Stimulated activated naive B cell treated with anti-CD40 and anti-IgM and Interleukin-4, amounts not matched to agents 10 μg/mL and 1 μg/mL and 100 μg/mL, for 72 hours (primary cell): ENCODE results near the gene KRTAP2-3.
"Not testable (repeated sequence)": the region's sequence is repeated elsewhere in the genome, so short reads cannot be mapped to it uniquely, and the experiment has no call there.

Source experiments
- ATAC-seq, 2 donors: fragments of 150-1000 bp; cut with Tn5 transposase; replicated peaks; 2 replicates each; pipeline ENCODE4 v1.10.0; 2021; ENCODE audit warnings: moderate library complexity in 1 of 2
- DNase-seq: peaks from one replicate; pipeline ENCODE4 v3.0.0; 2021
- H3K27ac Mint-ChIP-seq: one replicate; pipeline ENCODE4 v1.8.0; 2022; ENCODE audit warnings: mild to moderate bottlenecking, mixed read lengths
- H3K27me3 Mint-ChIP-seq, 2 donors: one replicate each; pipeline ENCODE4 v1.8.0; 2022; ENCODE audit warnings: mixed read lengths in 2 of 2
- H3K36me3 Mint-ChIP-seq, 2 donors: one replicate each; pipeline ENCODE4 v1.8.0; 2022; ENCODE audit warnings: mixed read lengths in 2 of 2, mild to moderate bottlenecking in 1 of 2
- H3K4me1 Mint-ChIP-seq, 2 donors: one replicate each; pipeline ENCODE4 v1.8.0; 2022; ENCODE audit warnings: mixed read lengths in 2 of 2, mild to moderate bottlenecking in 1 of 2
- H3K4me3 Mint-ChIP-seq, 2 donors: one replicate each; pipeline ENCODE4 v1.8.0; 2022; ENCODE audit warnings: mild to moderate bottlenecking in 2 of 2, mixed read lengths in 2 of 2, moderate library complexity in 1 of 2
- H3K9me3 Mint-ChIP-seq, 2 donors: one replicate each; pipeline ENCODE4 v1.8.0; 2022; ENCODE audit warnings: mixed read lengths in 2 of 2, mild to moderate bottlenecking in 1 of 2

KRTAP2-3 gene, protein sequence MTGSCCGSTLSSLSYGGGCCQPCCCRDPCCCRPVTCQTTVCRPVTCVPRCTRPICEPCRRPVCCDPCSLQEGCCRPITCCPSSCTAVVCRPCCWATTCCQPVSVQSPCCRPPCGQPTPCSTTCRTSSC

DNA sequence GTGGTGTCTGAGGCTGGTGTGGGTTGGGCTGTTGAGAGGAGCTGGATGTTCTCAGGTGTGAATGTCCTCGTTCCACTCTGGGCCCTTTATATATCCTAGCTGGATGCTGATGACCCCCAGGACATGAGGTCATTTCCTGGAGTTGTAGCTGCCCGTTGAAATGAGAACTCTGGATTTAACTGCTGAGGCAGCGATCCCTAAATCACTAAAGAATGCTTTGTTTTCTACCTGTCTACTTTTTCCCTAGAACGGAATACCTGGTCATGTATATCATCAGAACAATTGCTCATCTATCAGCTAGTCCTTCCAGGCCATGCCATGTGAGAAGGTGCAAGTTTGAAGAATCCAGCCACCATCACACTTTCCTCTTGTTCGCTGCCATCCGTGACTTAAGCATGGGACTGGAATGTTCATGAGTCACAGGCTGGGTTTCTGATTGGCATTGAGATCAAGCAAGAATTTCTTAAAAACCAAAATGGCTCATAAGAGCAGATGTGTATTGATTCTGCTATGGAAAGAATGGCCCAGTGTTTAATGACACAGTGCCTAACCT lies at the start of gene KRTAP2-3:
KRTAP2-3 (minus strand) TSS at position 63 of the 553 bp plus-strand sequence. CDS start 64 bp downstream, outside the sequence.
- peaks cover 3% of the 10 kb centered on the region in 2 donors for H3K9me3 Mint-ChIP-seq
- H3K27ac Mint-ChIP-seq: no peak within 1 kb of the TSS
- peaks cover 23 to 25% of the 10 kb centered on the region in 2 donors for H3K27me3 Mint-ChIP-seq
- peaks cover 2 to 5% of the 10 kb centered on the region in 2 donors for H3K4me1 Mint-ChIP-seq
- no peaks in the 10 kb centered on the region for H3K36me3 Mint-ChIP-seq
- DNase-seq (no peak), ATAC-seq (no peak)
- no peak within 1 kb of the TSS for H3K4me3 Mint-ChIP-seq

DNA sequence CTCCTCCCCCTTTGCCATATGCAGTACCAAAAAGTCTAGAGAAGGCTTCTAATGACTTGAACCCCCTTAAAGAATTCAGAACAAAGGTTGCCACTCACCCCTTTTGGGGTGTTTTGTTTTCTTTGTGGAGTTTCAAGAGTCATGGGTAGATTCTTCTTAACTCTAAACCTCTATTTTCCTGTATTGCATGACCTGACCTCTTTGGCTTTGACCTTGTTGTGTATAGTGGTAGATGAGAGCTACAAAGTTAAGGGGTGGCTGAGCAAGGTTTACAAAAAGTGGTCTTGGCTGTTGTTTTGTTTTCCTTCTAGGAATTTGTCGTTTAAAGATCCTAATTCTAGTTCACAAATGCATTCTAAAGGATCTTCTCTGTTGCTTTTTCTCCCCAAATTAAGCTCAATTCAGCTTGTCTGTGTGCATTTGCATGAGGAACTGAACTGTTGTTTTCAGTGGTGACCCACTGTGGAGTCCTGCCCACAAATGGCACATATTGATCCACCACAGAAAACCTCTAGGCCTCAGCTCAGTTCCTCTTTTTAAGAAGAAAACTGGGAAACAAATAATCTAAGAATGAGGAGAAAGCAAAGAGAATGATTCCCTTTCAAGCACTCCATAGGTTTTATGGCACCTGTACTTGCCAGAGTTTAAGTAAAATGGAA lies 48.9 kb upstream of the KRTAP2-3 start:
- peak overlapping the region; percentile 45 to 54 for H3K4me3 Mint-ChIP-seq
- peak overlapping the region; percentile 52 for H3K27ac Mint-ChIP-seq
- not testable (repeated sequence) for H3K27me3 Mint-ChIP-seq, H3K9me3 Mint-ChIP-seq, DNase-seq, H3K36me3 Mint-ChIP-seq
- peaks cover 25 to 29% of the 10 kb centered on the region in 2 donors for H3K4me1 Mint-ChIP-seq
- ATAC-seq: peak; percentile 85 to 93

DNA sequence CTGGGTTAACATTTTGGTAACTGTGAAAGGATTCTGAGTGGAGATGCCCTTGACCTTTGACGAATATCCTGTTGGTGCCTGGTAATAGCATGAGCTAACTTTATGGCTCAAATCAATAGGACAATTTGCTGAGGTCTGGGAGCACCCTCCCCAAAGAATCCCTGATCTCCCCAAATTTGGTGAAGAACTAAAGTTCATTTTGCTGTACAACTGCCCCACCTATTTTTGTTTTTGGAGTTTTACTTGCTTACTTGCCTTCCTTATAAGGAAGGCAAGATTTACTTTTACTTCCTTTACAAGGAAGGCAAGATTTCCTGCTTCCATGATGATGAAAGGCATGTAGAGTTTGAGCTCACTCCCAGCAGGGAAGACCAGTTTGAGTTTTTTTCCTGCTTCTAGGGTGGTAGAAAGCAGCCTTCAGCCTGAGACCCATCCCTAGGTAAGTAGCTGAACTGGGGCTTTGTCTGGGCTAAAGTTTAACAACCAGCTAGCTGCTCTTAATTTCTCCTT lies 48.1 kb upstream of the KRTAP2-3 start:
- Mint-ChIP-seq H3K27me3 (peaks cover 0 to 5% of the 10 kb centered on the region in 2 donors), H3K27ac (peak overlapping the region; percentile 67), H3K36me3 (peaks cover 6% of the 10 kb centered on the region in 2 donors), H3K9me3 (no peaks in the 10 kb centered on the region), H3K4me3 (peak overlapping the region in 1 of 2 donors; percentile 54), H3K4me1 (peaks cover 28 to 29% of the 10 kb centered on the region in 2 donors)
- ATAC-seq (no peak), DNase-seq (no peak)

DNA sequence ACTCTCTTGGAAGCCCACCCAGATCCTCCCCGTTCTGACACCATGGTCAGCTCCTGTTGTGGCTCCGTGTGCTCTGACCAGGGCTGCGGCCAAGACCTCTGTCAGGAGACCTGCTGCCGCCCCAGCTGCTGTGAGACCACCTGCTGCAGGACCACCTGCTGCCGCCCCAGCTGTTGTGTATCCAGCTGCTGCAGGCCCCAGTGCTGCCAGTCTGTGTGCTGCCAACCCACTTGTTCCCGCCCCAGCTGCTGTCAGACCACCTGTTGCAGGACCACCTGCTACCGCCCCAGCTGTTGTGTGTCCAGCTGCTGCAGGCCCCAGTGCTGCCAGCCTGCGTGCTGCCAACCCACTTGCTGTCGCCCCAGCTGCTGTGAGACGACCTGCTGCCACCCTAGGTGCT lies 45.4 kb upstream of the KRTAP2-3 start, which contains the start of gene KRTAP4-9:
KRTAP4-9 (plus strand) TSS at position 43 of the 400 bp plus-strand sequence; CDS start at position 43, 0 bp downstream.
- not testable (repeated sequence) for H3K4me3 Mint-ChIP-seq, H3K27ac Mint-ChIP-seq, H3K27me3 Mint-ChIP-seq, ATAC-seq, DNase-seq, H3K36me3 Mint-ChIP-seq, H3K9me3 Mint-ChIP-seq
- H3K4me1 Mint-ChIP-seq: peaks cover 38 to 39% of the 10 kb centered on the region in 2 donors

DNA sequence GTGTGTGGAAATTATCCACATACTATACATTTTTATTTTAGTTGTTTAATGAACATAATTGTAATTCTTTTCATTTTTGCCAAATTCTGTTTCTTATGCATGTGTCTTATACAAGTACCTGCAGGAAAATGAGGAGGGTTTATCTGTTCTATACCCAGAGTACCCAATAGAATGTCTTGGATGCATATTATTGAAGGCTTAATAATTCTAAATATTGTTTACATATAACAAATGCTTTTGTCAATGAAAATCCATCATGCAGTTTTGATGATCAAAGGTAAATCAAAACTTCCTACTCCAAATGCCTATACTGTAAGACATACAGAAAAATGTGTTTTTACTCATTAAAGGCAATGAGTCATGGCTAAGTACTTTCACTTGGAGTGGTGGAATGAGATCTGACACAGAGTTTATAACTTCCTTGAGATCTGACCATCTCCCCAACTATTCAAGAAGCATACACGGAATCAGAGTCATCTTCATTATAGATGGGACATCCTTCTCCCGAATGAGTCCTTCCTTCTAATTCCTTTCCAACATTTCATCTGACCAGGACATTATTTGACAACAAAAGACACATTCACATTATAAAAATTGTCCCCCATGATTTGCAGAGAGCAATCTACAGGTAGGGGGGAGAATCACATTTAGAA lies 44.6 kb upstream of the KRTAP2-3 start:
- not testable (repeated sequence) for H3K27ac Mint-ChIP-seq, H3K4me3 Mint-ChIP-seq, H3K9me3 Mint-ChIP-seq, DNase-seq, ATAC-seq, H3K36me3 Mint-ChIP-seq, H3K27me3 Mint-ChIP-seq
- H3K4me1 Mint-ChIP-seq: peaks cover 38 to 39% of the 10 kb centered on the region in 2 donors

DNA sequence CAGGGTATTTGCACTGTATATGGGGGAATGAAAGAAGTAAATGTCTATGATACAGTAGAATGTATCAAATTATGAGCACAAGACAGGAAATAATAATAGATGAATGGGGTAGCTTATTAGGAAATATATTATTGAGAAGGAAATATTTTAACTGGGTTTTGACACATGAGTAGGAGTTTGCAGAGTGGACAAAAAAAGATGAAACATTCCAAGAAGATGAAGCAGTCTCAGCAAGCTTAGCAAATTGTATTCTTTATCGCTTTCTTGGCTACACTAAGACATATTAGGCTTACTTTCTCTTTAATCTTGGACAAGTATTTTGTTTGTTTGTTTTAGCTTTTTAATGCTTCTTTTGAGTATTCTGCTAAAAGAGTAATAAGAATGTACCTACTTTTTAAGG lies 44.0 kb upstream of the KRTAP2-3 start:
- no peak for DNase-seq
- H3K27me3 Mint-ChIP-seq: peaks cover 0 to 5% of the 10 kb centered on the region in 2 donors
- H3K4me1 Mint-ChIP-seq: peaks cover 36% of the 10 kb centered on the region in 2 donors
- no peak overlapping the region for H3K27ac Mint-ChIP-seq
- H3K36me3 Mint-ChIP-seq: no peaks in the 10 kb centered on the region
- H3K4me3 Mint-ChIP-seq: no peak overlapping the region
- no peaks in the 10 kb centered on the region for H3K9me3 Mint-ChIP-seq
- ATAC-seq: no peak

DNA sequence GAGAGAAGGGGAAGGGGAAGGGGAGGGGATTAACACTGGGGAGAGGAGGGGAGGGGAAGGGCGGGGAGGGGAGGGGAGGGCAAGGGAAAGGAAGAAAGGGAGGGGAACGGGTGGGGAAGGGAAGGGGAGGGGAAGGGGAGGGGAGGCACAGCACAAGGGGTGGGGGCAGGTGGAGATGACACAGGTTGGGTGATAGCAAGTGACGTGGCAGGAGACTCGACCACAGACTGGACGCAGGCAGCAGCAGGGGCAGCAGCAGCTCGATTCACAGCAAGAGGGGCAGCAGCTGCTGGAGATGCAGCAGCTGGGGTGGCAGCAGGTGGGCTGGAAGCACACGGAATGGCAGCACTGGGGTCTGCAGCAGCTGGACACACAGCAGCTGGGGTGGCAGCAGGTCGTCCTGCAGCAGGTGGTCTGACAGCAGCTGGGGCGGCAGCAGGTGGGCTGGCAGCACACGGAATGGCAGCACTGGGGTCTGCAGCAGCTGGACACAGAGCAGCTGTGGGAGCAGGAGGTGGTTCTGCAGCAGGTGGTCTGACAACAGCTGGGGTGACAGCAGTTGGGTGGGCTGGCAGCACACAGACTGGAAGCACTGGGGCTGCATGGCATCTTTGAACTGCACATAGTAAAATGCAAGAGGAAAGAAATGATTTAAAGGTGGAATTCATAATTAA lies 41.8 kb upstream of the KRTAP2-3 start, which contains the start of gene KRTAP4-16:
KRTAP4-16 (minus strand) TSS at position 624 of the 674 bp plus-strand sequence; CDS start at position 624, 0 bp downstream.
- H3K9me3 Mint-ChIP-seq: no peaks in the 10 kb centered on the region
- H3K4me3 Mint-ChIP-seq: no peak within 1 kb of the TSS
- ATAC-seq (no peak), DNase-seq (no peak)
- H3K27ac Mint-ChIP-seq: peak within 1 kb of the TSS; percentile 37
- peaks cover 6 to 14% of the 10 kb centered on the region in 2 donors for H3K27me3 Mint-ChIP-seq
- no peaks in the 10 kb centered on the region for H3K36me3 Mint-ChIP-seq
- peaks cover 21 to 25% of the 10 kb centered on the region in 2 donors for H3K4me1 Mint-ChIP-seq

DNA sequence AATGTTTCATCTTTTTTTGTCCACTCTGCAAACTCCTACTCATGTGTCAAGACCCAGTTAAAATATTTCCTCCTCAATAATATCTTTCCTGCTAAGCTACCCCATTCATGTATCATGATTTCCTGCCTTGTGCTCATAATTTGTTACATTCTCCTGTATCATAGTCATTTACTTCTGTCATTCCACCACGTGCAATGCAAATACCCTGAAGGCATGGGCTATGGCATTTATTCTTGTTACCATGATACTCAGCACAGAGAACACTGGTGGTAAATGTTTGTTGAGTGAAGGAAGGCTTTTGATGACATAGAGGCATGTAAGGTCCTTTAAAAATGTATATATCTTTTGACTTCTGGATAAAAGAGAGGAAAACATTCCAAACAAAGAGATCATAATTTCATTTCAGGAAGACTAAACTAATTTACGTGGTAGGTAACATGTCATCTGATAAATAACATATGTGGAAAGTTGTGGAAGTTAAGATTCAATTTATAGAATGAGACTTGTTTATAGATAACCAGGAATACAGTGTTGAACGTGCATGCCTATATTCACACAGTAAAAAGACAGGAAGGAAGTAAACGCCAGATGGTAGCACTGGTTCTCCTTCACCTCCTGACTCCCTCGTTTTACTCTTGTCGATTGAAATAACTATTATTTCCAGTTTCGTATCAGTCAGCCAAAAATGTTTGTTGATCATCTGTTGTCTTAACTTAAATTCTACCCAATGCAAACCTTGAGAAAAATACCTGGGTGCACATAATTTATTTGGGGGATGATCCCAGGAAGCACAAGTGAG lies 40.0 kb upstream of the KRTAP2-3 start:
- H3K27me3 Mint-ChIP-seq, H3K36me3 Mint-ChIP-seq, DNase-seq, H3K27ac Mint-ChIP-seq, H3K9me3 Mint-ChIP-seq: not testable (repeated sequence)
- peak in 1 of 2 donors; percentile 53 for ATAC-seq
- Mint-ChIP-seq H3K4me3 (peak overlapping the region in 1 of 2 donors; percentile 11), H3K4me1 (peaks cover 20 to 21% of the 10 kb centered on the region in 2 donors)

DNA sequence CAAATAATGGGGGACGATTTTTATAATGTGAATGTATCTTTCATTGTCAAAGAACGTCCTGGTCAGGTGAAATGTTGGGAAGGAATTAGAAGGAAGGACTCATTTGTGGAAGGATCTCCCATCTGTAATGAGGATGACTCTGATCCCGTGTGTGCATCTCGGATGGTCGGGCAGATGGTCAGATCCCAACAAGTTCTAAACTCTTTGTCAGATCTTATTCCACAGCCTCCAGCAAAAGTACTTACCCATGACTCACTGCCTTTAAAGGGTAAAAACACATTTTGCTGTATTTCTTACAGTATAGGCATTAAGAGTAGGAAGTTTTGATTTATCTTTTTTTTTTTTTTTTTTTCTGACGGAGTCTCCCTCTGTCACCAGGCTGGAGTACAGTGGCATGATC lies 38.6 kb upstream of the KRTAP2-3 start:
- Mint-ChIP-seq H3K4me1 (peaks cover 18 to 21% of the 10 kb centered on the region in 2 donors), H3K27me3 (peaks cover 6 to 10% of the 10 kb centered on the region in 2 donors), H3K36me3 (peaks cover 0 to 4% of the 10 kb centered on the region in 2 donors), H3K27ac (no peak overlapping the region), H3K4me3 (no peak overlapping the region), H3K9me3 (no peaks in the 10 kb centered on the region)
- no peak for DNase-seq
- ATAC-seq: no peak

DNA sequence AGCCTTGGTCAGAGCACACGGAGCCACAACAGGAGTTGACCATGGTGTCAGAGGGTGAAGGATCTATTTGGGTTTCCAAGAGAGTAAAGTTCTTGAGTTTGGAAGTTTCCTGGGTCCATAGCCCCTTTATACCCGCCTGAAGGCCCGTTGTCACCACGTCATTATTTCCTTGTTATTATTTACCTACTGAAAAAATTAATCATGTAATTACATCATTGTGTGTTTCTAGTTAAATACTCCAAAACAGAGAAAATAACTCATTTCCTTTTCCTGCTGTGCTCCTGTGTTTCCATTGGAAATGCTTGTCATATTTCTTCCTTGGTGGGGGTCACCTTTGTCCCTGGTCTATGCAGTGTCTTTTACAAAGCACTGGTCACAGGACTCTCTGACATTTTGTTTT lies 38.1 kb upstream of the KRTAP2-3 start, which contains the start of gene KRTAP4-8:
KRTAP4-8 (minus strand) TSS at position 101 of the 400 bp plus-strand sequence; CDS start at position 43, 58 bp downstream.
- Mint-ChIP-seq H3K4me1 (peaks cover 18 to 21% of the 10 kb centered on the region in 2 donors), H3K27me3 (peaks cover 6 to 10% of the 10 kb centered on the region in 2 donors), H3K9me3 (peaks cover 0 to under 1% of the 10 kb centered on the region in 2 donors), H3K36me3 (peaks cover 0 to 4% of the 10 kb centered on the region in 2 donors), H3K4me3 (no peak within 1 kb of the TSS), H3K27ac (no peak within 1 kb of the TSS)
- ATAC-seq: no peak
- no peak for DNase-seq

DNA sequence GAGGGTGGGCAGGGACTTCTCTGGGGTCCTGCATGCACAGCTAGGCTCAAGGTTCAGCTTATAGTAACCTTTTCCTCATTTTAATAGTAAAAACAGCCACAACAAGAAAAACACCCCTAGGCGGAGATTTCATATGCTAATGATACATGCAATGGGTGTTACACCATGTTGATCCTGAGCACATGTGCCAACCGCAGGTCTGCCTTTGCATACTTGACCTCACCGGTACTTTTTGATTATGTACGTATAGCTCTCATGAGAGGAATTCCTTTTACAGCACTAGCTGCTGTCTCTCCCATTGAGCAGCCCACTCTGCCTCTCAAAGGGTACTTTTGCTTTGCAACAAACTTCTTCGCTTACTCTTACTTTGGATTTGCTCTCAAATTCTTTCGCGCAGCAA lies 36.1 kb upstream of the KRTAP2-3 start:
- Mint-ChIP-seq H3K9me3 (peaks cover 0 to 2% of the 10 kb centered on the region in 2 donors), H3K27me3 (peaks cover 6 to 10% of the 10 kb centered on the region in 2 donors), H3K27ac (no peak overlapping the region), H3K4me1 (peaks cover 9 to 11% of the 10 kb centered on the region in 2 donors), H3K4me3 (no peak overlapping the region), H3K36me3 (peaks cover 0 to 4% of the 10 kb centered on the region in 2 donors)
- ATAC-seq (no peak), DNase-seq (no peak)

DNA sequence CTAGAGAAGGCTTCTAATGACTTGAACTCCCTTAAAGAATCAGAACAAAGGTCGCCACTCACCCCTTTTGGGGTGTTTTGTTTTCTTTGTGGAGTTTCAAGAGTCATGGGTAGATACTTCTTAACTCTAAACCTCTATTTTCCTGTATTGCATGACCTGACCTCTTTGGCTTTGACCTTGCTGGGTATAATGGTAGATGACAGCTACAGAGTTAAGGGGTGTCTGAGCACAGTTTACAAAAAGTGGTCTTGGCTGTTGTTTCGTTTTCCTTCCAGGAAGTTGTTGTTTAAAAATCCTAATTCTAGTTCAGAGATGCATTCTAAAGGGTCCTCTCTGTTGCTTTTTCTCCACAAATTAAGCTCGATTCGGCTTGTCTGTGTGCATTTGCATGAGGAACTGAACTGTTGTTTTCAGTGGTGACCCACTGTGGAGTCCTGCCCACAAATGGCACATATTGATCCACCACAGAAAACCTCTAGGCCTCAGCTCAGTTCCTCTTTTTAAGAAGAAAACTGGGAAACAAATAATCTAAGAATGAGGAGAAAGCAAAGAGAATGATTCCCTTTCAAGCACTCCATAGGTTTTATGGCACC lies 28.9 kb upstream of the KRTAP2-3 start:
- ATAC-seq: peak; percentile 68 to 82
- not testable (repeated sequence) for H3K27ac Mint-ChIP-seq, H3K9me3 Mint-ChIP-seq, H3K4me3 Mint-ChIP-seq, DNase-seq, H3K36me3 Mint-ChIP-seq, H3K27me3 Mint-ChIP-seq, H3K4me1 Mint-ChIP-seq
